SK-N-SH (cell line): ENCODE data around the gene RBM42.

Experiments used
- CTCF ChIP-seq: fragments of 200-600 bp; sonication (generic); IDR thresholded peaks from 2 replicates; pipeline ENCODE4 v1.6.1; 2017; ENCODE audit warnings: antibody characterized with exemption, mild to moderate bottlenecking, moderate library complexity
- EZH2phosphoT487 ChIP-seq: fragments of 200-600 bp; sonication (generic); IDR thresholded peaks from 2 replicates; pipeline ENCODE4 v1.6.1; 2017; ENCODE audit warnings: low read depth, mixed run types, mild to moderate bottlenecking, antibody characterized with exemption, moderate library complexity, borderline replicate concordance
- FOXJ3 ChIP-seq: sonication (generic); formaldehyde crosslinking; IDR thresholded peaks from 2 replicates; pipeline ENCODE4 v1.5.1; 2020; ENCODE audit warnings: mild to moderate bottlenecking, missing genetic modification reagents
- PBX3 ChIP-seq: IDR thresholded peaks from 2 replicates; pipeline ENCODE4; 2012
- POLR2AphosphoS5 ChIP-seq: IDR thresholded peaks from 2 replicates; pipeline ENCODE4 v1.6.1; 2012; ENCODE audit warnings: low read depth, low read length
- RAD21 ChIP-seq: IDR thresholded peaks from 2 replicates; pipeline ENCODE4 v1.6.1; 2012; ENCODE audit warnings: mild to moderate bottlenecking, low read length
- RFX5 ChIP-seq: IDR thresholded peaks from 2 replicates; pipeline ENCODE4 v1.6.1; 2012; ENCODE audit warnings: mild to moderate bottlenecking, improper control_type of control experiment, low read length
- YY1 ChIP-seq: IDR thresholded peaks from 2 replicates; pipeline ENCODE4 v1.4.0; 2012; ENCODE audit warnings: low read depth, mild to moderate bottlenecking
- TF ChIP-seq, protein P1 (sequence below): fragments of 150-350 bp; IDR thresholded peaks from 2 replicates; pipeline ENCODE4 v1.6.1; 2017; ENCODE audit warnings: antibody characterized with exemption, low read length, low read depth, borderline replicate concordance

DNA sequence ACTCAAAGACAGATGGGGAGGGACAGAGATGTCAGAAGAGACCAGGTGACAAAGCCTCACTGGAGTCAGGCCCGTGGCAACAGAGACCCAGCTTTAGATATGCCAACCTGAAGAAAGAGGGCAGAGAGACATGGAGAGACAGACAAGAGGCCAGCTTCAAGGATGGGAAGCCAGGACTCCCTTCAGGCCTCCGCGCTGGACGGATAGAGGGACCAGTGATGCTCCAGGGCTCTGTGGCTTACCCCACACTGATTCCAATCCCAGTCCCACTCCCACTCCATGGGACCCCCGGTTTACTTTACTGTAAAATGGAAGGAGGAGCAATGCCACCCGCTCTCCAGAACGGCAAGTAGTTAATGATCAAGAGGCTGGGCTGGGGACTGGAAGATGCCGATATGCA is 11.0 kb downstream of the RBM42 start:
- TF ChIP-seq, protein P1, sequence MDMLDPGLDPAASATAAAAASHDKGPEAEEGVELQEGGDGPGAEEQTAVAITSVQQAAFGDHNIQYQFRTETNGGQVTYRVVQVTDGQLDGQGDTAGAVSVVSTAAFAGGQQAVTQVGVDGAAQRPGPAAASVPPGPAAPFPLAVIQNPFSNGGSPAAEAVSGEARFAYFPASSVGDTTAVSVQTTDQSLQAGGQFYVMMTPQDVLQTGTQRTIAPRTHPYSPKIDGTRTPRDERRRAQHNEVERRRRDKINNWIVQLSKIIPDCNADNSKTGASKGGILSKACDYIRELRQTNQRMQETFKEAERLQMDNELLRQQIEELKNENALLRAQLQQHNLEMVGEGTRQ: no peak
- no peak for TF ChIP-seq CTCF
- no peak for TF ChIP-seq FOXJ3 (CRISPR knock-in tag)
- TF ChIP-seq RFX5: no peak
- TF ChIP-seq POLR2AphosphoS5: no peak
- TF ChIP-seq RAD21: no peak
- TF ChIP-seq PBX3: no peak
- TF ChIP-seq YY1: no peak
- TF ChIP-seq EZH2phosphoT487: no peak
